NCI-H510A (cell line): ENCODE measurements around the gene SFXN1.

ENCODE experiments used
- DNase-seq: peaks from one replicate; lab custom pipeline; 2025; lab: John Stamatoyannopoulos, UW

The SFXN1 gene

DNA sequence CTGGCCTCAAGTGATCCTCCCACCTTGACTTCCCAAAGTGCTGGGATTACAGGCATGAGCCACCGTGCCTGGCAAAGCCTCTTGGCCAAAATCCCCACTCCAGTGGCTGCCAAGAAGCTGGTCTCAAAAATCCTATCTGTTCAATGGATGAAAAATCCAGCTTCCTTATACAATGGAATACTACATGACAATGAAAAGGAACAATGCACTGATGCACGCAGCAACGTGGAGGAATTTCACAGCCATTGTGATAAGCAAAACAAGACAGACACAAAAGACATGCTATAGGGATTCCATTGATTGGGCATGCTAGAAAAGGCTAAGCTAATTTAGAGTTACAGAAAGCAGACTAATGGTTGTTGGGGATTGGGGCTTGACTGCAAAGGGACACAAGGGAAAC, 13.1 kb upstream of the SFXN1 start:
- DNase-seq: no peak

DNA sequence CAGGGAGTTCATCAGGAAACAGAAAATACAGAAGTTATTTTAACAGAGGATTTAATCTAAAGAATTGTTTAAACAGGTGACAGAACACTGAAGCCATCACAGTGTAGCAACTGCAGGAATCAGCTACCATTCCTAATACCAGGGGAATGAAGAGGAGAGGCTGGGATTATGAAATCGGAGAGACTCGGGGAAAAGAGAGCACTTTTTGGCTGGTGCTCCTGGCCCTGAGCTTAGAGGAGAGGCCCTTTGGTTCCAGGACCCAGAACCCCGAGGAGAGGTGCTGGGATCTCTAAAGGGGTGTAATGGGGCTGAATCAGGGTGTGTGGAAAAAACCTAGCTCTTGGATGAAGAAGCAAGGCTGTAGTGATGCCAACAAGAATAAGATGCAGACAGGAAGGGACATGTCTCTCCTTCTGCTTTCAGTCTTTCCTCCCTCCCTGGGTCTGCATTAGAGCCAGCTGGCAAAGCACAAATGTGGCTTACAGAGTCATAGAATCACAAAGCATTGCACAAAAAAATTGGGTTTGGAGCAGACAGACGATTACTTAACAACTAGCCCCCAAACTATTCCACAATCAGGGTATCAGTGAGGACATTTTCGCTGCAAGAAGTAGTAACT, 11.6 kb upstream of the SFXN1 start:
- DNase-seq: no peak

DNA sequence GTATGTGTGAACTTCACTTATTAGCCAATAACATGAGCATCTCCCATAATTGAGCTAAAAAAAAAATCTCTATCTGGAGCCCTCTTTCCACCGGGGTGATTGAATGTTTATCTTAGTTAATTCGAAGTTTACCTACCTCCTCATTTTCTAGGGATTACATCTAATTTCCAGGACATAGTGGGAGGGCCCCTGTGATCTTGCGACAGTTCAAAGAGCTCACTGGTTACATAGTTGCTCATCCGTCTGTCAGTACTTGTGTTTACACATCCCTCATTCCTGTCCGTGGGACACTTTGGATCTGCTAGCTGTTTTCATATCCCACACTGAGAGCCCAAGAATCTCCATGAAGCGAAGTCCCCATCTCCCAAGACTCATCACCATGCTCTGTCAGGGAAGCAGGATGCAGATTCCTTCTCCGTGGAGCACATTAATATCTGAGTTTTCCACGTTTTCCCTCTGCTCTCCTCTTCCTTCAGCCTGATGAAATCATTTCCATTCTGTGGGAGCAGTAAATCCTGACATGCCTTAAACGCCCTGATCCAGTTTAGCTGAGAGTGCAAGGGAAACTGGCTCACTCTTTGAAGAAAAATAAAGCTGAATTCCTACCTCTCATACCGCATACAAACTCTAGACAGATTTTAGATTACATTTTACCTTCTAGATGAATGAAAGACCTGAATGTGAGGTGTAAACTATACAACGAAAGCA, 10.2 kb upstream of the SFXN1 start:
- no peak for DNase-seq

DNA sequence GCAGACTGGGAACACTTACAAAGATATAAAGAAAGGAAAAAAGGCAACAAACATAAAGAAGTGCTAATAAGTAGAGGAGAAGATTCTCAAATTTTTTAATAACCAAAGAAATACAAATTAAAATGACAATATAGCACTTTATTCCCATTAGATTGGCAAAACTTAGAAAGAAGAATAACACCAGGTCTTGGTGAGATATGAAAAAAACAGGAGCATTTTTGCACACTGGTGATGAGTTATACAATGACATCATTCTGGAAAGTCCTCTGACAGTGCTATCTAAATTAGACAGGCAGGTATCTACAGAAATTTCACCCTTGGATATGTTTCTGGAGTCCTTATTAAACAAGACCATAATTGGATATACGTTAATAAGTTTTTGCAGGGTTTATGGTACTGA, 9.5 kb upstream of the SFXN1 start:
- DNase-seq: no peak

DNA sequence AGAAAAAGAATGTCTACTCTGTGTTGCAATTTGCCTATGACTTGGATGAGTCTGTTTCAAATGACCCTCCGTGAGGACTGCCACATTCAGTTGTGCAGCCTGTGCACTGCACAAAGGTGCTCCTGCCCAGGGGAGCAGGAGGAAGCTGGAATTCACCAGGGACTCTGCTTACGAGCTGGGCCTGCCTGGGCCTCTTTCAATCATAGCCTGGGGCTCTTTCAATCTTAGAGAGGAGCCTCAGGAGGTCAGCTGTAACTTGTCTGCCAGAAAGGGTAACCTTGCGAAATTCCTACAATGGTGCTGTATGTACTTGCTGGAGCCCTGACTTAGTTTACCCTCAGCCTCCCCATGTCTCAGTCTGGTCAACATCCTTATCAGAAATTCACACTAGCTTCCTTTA, 8.4 kb upstream of the SFXN1 start:
- no peak for DNase-seq

DNA sequence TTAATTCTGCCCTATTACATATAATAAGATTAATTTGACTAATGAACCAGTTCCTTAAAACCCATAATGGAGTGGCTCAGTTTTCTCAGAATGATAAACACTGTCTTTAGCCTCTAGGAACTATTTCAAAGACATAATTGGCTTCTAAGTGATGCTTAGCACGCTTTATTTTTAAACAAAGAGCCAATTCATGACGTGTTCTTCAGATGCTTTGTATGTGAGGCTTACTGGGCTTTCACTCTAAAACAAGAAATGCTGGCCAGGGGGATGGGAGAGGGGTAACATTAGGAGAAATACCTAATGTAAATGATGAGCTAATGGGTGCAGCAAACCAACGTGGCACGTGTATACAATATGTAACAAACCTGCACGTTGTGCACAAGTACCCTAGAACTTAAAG, 7.6 kb upstream of the SFXN1 start:
- DNase-seq: no peak

DNA sequence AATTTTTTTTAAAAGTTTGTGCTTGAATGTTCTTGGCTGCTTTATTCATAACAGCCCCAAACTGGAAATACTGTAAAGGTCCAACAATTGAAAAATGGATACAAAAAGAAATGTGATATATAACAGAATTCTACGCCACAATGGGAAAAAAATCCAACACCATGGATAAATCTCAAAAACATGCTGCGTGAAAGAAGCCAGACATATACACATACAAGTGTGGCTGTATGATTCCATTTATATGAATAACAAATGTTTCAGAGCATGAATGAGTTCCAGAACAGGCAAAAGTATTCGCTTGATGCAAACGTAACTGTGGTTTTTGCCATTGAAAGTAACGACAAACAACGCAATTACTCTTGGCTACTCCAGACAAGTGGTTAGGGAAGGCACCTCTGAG, 7.2 kb upstream of the SFXN1 start:
- DNase-seq: no peak

DNA sequence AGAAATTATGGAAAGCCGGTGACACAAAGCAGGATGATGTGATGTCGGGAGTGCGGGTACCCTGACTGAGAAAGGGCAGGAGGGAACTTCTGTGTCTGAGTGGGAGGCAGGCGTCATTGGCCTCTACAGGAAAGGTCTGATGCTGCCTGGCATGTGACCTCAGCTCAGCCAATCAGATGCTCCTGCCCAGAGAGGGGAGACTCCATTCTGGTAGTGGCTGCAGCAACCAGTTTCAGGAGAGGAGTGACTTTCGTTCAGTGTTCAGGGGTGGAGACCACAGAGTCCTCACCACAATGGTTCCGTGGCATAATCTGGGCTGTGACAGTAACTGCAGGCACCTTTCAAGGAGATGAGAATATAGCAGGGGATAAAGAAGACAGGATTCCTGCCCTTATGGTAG, 6.7 kb upstream of the SFXN1 start:
- no peak for DNase-seq

DNA sequence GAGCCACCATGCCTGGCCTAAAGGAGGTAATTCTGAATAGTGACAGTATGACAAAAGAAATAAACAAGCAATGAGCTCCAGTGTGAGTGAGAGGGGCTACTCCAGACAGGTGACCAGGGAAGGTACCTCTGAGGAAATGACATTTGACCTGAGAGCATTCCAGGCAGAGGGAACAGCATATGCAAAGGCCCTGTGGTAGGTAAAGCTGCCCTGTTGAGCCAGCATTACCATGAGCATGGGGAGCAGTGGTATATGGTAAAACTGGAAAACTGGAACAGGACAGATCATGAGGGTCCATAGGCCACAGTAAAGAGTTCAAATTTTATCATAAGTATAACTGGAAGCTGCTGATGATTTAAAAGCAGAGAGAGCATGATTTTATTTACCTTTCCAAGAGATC, 6.0 kb upstream of the SFXN1 start:
- no peak for DNase-seq

DNA sequence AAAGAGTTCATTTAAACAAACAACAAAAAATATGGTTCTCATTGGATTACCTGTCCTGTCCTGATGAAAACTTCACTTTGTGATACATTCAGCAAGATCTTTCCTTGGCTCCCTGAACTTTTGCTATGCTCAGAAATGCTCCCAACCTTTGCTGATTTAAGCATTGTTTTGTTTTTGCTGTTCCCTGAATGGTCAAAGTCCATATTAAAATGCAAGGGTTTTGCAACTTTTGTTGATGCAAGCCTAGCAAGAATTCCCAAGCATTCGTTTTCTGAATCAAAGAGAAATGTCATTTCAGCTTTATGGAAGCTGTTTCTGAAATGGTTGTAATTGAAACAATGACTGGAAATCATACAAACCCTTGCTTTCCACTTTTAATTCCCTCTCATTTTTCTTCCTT, 3.1 kb upstream of the SFXN1 start:
- no peak for DNase-seq

DNA sequence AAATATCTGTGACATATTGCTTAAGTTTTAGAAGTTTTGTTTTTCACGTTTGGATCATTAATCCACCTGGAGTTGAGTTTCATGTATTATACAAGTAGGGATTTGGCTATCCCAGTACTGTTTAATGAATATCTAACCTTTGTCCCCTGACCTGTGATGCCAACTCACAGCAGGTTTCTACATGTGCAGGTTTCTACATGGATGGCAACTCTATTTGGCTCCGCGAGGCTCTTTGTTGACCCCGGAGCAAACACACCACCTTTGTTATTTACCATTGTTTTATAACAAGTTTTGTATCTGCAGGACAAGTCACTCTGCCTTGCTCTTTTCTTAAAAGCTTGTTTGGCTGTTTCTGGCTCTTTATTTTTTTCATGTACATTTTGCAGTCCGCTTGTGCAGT, 920 bp upstream of the SFXN1 start:
- DNase-seq: no peak

DNA sequence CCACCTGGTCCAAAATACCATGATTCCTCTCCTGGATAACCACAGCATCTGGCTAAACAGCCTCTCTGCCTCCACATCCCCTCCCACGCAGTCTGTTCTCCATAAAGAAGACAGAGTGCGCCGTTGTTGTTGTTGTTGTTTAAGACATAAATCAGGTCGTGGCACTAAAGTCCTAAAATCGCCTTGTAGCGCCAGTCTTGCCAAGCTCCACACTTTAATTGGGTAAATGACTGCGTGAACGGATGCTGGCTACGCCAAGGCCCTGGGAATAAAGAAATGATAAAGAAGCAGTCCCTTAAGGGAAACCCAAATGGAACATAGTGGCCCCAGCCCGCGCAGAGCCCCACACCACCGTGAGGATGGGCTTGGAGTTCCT, 364 bp upstream of the SFXN1 start:
- DNase-seq: no peak

DNA sequence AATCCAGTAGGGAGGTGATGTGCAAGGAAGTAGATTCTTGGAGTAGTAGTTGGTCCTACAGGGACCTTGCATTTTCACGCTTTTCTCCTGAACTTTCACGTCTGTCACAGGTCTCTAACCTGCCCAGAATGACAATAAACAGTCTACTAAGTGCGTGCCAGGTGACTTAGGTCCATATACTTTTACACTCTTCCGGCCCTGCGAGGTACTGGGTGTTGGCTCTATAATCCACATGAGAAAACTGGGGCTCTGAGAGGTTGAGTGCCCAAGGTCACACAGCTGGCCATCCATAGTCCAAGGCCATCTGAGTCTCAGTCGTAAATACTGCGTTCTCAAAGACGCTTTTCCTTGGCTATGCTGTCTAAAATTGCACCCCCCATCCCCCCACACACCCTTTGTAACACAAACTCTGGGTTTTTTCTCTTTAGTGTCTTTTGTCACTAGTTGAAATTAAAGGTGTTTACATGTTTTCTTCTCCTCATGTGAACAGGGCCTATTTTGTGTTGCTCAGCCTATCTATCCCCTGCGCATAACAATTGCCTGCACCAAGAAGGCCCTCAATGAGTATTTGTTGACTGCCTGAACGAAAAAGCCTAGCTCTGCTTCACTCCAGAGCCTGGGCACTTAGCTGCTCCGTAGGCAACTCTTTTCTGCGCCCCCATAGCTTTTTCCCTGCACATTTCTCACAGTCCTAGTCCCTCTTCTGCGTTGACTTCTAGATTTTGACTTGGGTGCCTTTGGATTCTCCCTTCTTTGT, 943 bp downstream of the SFXN1 start:
- no peak for DNase-seq

DNA sequence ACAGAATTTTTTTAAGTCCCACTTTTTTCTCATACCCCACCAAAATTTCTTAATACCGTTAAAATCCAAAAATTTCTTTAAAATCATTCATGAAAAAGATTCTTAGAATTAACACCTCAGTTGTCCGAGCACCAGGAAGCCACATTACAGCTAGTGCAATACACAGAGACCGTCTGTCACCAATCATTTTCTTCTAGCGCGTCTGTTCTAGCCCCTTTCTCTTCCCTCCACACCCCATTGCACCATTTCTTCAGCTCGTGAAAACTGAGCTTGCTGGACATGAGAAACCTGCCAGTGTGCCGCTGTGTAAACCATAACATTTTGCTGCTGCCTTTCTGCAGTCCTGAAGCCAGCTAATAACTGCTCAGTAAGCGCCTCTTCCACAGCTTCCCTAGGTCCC, 5.0 kb downstream of the SFXN1 start:
- DNase-seq: no peak

DNA sequence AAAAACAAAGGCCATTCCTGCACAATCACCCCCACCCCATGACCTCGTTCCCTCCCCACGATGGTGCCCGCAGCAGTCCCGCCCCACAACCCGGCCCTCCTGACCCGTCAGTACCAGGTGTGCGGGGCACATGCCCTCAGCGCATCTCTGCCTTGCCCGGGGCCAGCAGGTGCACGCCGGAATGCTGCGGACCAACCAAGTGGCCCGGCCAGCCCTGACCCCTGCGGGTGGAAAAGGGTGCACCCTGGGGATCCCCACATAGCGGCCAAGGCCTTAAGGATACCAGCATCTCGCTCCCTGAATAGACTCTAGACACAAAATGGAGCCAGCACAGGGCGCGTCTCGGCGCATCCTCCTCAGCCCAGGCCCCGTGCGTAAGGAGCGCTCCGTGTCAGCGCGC, 6.0 kb downstream of the SFXN1 start:
- no peak for DNase-seq

DNA sequence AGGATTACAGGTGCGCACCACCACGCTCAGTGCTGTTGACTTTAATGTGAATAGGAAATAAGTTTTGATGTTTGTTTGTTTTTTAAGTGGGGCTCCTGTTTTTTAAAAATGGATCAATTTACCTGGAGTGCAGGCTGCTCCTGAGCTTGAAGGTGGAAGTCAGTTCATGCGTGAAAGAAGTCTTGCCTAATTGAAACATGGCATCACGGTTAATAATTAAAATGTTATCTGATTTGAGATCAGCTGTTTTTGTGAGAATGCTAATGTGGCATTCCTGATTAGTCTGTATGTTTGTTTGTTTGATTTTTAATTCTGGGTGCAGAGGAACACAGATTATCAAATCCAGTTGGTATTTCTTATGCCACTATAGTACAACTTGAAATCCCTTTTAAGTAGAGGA, 6.5 kb downstream of the SFXN1 start:
- DNase-seq: no peak

DNA sequence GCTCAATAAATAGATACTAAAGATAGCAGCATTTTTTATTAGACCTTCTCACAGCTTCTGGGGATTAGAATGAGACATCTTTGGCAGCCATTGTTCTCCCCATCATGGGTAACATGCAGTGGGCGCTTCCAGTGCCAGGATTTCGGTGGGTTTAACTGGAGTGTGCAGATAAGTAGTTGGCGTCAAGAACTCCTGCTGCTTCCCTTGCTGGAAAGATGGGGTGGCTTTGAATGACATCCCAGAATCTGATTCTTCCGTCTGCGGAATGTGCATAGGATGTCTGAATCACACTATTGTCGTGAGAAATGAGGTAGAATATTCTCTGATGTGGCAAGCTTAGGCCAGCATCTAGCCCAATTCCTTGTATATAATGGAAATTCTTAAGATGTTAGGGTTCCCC, 7.3 kb downstream of the SFXN1 start:
- DNase-seq: no peak

DNA sequence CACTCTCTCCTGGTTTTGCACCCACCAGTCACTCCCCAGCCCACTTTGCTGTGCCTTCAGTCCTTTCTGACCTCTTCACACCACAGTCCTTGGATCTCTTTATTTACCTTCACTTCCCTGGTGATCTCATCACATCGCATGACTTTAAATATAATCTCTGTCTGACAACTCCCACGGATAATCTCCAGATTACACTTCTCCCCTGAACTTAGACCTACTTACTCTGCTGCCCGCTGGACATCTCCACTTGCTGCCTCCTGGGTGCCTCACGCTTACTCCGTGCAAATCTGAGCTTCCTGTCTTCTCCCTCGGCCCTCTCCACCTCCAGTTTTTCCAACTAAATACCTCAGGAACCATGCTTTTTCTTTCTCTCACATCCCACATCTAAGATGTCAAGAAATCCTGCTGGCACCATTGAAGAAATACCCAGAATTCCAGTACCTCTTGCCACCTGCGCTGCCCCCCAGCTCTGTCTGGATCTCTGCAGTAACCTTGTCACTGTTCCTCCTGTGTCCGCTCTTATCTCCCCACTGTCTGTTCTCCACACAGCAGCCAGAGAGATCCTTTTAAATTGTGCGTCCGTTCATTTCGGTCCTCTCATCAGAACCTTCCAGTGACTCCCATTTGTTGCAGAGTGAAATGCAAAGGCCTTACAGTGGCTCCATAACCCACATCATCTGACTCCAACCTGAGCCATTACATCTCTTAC, 9.3 kb downstream of the SFXN1 start:
- DNase-seq: no peak

DNA sequence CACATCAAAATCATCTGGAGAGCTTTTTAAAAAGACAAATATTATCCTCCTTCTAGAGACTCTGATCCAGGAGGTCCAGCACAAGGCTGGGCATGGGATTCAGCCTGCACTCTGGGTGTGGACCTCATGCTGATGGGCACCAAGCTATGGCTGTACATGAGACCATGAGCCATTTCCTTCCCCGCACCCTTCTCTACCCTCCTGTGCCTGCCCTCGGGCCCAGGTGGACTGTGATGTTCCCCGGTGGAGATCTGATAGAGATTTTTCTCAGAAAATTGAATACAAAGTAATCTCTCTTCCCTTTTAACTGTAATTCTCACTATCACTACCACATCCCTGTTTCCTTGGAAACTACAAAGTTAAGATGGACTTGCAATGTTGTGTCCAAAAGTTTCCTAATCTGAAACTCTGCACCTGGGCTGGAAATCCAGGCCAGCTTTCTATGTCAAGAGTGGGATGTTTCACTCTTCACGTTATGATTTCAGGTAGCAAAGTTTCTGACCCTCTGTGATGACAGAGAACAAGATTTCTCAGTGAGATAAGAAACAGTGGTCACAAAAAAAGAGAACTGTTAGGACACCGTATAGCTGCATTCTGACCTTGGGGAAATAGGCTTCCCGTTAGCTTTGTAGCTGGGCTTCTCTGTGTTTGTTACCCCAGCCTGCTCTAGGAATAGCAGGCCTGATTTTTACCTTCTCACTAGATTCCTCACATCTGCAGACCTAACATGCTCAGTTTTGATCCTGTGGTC, 11.5 kb downstream of the SFXN1 start:
- no peak for DNase-seq

DNA sequence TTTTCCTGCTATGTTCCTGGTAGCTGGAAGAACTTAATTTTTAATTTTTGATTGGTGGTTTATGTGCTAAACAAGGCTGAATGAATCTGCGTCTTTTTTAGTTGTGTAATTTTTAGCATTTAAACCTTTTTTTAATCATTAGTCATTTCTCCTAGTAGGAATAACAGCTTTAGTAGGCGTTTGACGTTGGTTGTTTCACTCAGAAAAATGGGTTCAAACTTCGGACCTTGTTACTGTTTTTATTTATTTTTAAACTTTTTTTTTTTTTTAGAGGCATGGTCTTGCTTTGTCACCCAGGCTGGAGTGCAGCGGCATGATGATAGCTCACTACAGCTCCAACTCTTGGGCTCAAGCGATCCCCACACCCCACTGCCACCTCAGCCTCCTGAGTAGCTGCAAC, 12.9 kb downstream of the SFXN1 start:
- no peak for DNase-seq

DNA sequence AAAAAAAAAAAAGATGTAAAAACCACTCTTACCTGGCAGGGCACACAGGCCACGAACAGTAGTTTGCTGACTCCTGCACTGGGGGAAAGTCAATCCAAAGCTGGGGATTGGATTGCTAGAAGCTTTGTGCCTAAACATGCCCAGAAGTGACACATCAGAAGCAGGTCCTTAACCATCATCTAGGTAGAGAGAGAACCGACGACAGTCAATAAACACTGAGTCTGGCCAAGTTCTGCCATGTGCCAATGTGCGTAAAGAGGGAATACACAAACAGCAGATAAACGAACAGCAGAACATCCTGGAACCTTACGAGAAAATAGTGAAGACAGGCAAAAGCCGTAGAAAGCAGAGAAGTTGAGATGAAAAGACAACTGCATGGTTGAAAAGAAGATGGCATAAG, 14.9 kb downstream of the SFXN1 start:
- no peak for DNase-seq

DNA sequence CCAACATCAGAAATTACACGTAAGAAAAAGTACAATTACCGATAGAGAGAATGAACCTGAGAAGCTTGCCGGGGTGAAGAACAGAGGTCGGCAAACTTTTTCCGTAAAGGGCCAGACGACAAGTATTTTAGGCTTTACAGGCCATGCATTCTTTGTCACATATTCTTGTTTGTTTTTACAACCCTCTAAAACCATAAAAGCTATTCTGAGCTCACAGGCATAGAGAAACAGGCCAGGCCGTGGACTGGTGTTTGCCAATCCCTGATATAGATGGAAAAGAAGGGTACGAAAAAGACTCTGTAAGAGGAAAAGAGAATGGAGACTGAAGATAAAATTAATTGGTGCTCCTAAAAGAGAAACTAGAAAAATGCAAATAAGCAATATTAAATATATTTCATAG, 15.4 kb downstream of the SFXN1 start:
- DNase-seq: no peak
